Measurements from ENCODE around the gene NFX1.

- TF ChIP-seq CTCF (IDR thresholded peaks at IDR 0.05) (no peak), POLR2A (IDR thresholded peaks at IDR 0.05) (no peak)
These were observed 76.7 kb downstream of the NFX1 start for GRCh38 chr9:33366979-33367480.
